Sciatic nerve (tissue), 2 donors: ENCODE data around the gene AMH. TPM values are rescaled to one million over a fixed set of nuclear protein-coding genes. Genes with fewer than 3 reads are reported as not detected.
A peak's percentile ranks its signal among the peaks of the same experiment; 100 is the strongest.
"Not testable (repeated sequence)": the region's sequence is repeated elsewhere in the genome, so short reads cannot be mapped to it uniquely, and the experiment has no call there.

Experiments used
- ATAC-seq: fragments of 200-7000 bp; cut with Tn5 transposase; one replicate; pipeline ENCODE4 v1.9.1; 2020; ENCODE audit warnings: mild to moderate bottlenecking, moderate library complexity
- DNase-seq: peaks from one replicate; pipeline ENCODE4 v3.0.0-alpha.2; 2020; ENCODE audit warnings: low spot score
- intact Hi-C: fragments of 100-400 bp; cut with DNase I; formaldehyde crosslinking; loops from one replicate; pipeline ENCODE4 v1.14.2; 2022
- total RNA-seq: library from RNA; stranded (reverse); fragmentation: NEBNext Ultra II Directional; extraction: Animal tissue kit (Norgen Biotek cat#: 25700); gene quantifications from one replicate; pipeline ENCODE4 v1.2.1, GENCODE V29; 2021
- donor health status: DM: no; HTN: no; CAD: no.
- donor health status: DM: no; HTN: no; CAD: no.

Gene AMH
- total RNA-seq, 1 donor from 2014 or later, result 1.3 TPM

- intact Hi-C loops, result loop anchor here (10.0 kb wide), 1 partner anchor 109 kb away; no protein-coding TSS in a partner anchor
- ATAC-seq, result peak; percentile 4
- no peak for DNase-seq
Measured at GRCh38 chr19:2275588-2276428, 26.7 kb downstream of the AMH start.

DNA sequence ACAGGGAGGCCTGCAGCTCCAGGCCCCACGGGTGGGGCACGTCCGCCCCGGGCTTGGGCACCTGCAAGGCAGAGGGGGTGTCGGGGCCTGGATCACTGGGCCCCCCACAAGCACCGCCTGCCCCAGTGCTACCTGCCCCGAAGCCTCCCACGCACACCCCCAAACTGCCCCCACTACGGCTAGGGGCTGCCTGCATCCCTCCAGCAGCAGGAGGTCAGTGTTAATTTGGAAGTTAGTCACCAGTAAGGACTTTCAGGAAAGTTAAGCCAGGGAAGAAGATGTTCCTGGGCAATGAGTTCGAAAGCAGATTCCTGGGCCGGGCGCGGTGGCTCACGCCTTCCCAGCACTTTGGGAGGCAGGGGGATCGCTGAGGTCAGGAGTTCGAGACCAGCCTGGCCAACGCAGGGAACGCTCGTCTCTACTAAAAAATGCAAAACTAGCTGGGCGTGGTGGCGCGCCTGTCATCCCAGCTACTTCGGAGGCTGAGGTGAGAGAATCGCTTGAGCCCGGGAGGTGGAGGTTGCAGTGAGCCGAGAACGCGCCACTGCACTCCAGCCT is 27.4 kb downstream of the AMH start:
- no peak for ATAC-seq
- no peak for DNase-seq
- intact Hi-C loops, result loop anchor here (10.0 kb wide), 1 partner anchor 108 kb away; no protein-coding TSS in a partner anchor

DNA sequence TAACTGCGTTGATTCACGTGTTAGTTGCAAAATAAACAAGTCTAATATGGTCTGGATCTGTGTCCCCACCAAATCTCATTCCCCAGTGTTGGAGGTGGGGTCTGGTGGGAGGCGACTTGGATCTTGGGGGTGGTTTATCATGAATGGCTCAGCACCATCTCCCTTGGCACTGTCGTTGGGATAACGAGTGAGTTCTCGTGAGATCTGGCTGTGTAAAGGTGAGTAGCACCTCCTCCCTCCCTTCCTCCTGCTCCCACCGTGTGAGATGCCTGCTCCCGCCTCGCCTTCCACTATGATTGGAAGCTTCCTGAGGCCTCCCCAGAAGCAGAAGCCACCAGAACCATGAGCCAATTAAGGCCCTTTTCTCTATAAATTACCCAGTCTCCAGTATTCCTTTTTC is 28.0 kb downstream of the AMH start:
- no peak for DNase-seq
- no peak for ATAC-seq
- intact Hi-C loops, result loop anchor here (10.0 kb wide), 1 partner anchor 108 kb away; no protein-coding TSS in a partner anchor

GRCh38 chr19:2278459-2279158 is 29.5 kb downstream of the AMH start:
- intact Hi-C loops, result loop anchor here (10.0 kb wide), 1 partner anchor 106 kb away; no protein-coding TSS in a partner anchor

GRCh38 chr19:2280633-2281264 is 31.6 kb downstream of the AMH start:
- ATAC-seq (no peak), DNase-seq (no peak)
- intact Hi-C loops, result no loop called here

More at GRCh38 chr19:2278459-2279158, 29.5 kb downstream of the AMH start:
- ATAC-seq, result no peak
- no peak for DNase-seq

GRCh38 chr19:2281265-2282061 is 32.3 kb downstream of the AMH start:
- intact Hi-C loops, DNase-seq: not testable (repeated sequence)
- peak; percentile 3 for ATAC-seq

- DNase-seq (peak; percentile 81), ATAC-seq (peak; percentile 90)
- intact Hi-C loops, result no loop called here
Measured at GRCh38 chr19:2282062-2282861, 33.1 kb downstream of the AMH start, which contains the start of gene PEAK3. Gene PEAK3, minus strand, starts transcription at chr19:2282175. Its CDS starts 1,244 bp downstream, at chr19:2280931.

DNA sequence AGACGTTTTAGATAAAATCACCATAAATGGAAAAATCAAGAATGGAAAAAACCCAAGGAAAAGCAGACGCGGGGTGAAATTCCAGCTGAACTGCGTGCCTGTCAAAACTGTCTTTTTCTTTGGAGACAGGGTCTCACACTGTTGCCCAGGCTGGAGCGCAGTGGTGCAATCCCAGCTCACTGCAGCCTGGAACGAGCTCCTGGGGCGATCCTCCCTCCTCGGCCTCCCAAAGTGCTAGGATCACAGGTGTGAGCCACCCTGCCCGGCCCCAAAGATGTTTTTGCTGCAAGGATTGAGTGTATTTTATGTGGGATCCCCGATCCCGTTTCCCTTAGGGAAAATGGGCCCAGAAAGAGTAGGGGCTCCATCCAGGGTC is 33.7 kb downstream of the AMH start:
- no peak for ATAC-seq
- intact Hi-C loops, result no loop called here
- DNase-seq, result no peak

- intact Hi-C loops, result no loop called here
- no peak for DNase-seq
- ATAC-seq, result no peak
Measured at GRCh38 chr19:2283835-2284507, 34.8 kb downstream of the AMH start.

DNA sequence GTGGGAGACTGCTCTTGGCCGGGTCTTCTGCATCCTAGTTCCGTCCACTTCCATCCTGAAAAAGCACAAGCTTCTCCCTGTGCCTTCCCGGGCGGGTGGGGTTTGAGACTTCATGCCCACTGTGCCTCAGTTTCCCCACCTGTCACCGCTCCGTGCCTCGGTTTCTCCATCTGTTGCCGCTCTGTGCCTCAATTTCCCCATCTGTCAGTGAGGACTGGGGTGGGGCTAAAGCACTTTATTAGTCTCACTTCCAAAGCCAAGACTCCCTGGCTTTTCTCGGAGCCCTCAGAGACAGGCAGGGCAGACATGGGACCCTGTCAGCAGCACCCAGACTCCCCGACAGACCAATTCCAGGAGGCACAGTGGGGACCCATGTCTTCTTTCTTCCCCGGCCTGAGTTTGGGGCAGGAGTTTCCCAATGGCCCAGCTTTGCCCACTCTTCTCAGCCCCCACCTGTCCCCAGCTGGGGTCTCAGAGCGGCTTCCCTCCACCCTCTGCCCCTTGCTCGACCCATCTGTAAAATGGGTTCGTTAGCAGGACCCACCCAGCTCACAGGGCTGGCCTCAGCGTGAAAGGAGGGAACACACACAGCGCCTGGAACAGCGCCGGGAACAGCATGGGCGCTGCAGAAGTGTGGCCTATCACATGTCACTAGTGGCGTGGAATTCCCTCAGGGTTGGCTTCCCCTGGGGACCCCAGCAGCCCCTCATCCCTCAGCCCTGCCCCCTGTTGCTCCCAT is 37.4 kb downstream of the AMH start:
- intact Hi-C loops, result no loop called here
- no peak for ATAC-seq
- no peak for DNase-seq

GRCh38 chr19:2287585-2288337 is 38.6 kb downstream of the AMH start:
- peak; percentile 12 for ATAC-seq
- intact Hi-C loops, result no loop called here

GRCh38 chr19:2288338-2288817 is 39.3 kb downstream of the AMH start:
- DNase-seq (no peak), ATAC-seq (peak; percentile 9)
- intact Hi-C loops, result no loop called here

More at GRCh38 chr19:2287585-2288337, 38.6 kb downstream of the AMH start:
- no peak for DNase-seq

DNA sequence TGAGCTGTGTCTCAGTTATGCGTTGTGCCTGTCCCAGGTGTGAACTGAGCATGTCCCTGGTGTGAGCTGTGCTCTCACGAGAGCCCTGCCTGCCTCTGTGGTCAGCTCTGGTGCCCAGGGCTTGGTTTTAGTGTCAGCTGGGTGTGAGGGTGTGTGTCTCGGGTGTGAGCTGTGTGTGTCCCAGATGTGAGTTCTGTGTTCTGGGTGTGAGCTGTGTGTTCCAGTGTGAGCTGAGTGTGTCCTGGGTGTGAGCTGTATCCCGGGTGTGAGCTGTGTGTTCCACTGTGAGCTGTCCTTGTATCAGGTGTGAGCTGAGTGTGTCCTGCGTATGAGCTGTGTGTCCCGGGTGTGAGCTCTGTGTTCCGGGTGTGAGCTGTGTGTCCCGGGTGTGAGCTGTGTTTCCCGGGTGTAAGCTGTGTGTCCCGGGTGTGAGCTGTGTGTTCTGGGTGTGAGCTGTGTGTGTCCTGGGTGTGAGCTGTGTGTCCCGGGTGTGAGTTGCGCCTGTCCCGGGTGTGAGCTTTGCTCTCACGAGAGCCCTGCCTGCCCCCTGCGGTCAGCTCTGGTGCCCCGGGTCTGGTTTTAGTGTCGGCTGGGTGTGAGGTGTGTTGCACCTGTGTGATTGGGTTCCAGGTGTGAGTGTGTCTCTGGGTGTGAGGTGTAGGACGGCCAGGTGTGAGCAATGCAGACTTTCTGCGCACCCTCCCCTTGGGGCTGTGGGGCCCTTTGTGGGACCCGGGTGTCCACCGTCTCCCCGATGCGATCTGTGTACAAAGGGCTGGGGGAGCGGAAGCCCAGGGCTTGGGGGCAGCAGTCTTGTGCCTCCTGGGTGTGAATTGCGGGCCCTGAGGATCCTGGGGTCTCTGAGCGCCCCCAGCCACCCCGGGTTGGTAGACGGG is 39.9 kb downstream of the AMH start:
- no peak for DNase-seq
- ATAC-seq, result peak; percentile 5
- intact Hi-C loops, result no loop called here

- ATAC-seq, result peak; percentile 19
Measured at GRCh38 chr19:2289714-2290435, 40.8 kb downstream of the AMH start.

More at GRCh38 chr19:2289714-2290435, 40.8 kb downstream of the AMH start:
- DNase-seq, result no peak
- intact Hi-C loops, result no loop called here
